Measurements from ENCODE around the gene TMEM203.

Gene TMEM203

DNA sequence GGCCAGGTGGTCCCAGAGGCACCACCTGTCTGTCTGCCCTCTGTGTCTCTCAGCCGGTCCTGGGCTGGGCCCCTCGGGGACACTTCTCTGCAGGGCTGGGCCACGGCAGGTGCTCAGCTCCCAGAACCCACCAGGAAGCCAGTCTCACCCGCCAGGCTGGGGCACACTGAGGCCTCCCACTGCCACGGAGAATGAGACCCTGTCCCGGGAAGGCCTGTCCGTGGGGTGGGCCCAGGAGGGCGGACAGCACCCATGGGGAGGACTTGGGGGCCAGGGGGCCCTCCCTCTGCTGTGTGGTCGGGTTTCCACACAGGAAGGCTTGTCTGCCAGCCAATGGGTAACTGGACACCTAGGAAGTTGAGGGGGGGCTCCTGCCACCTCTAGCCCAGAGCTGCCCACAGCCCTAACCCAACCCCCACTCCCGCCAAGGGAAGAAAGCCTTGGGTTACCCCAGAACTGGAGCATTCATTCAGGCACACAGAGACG, 31.5 kb upstream of the TMEM203 start:
- Histone ChIP-seq H4K8ac (ENCODE audit: low read depth, low read length) (no peak overlapping the region), H2BK5ac (ENCODE audit: low read depth, low read length, poor library complexity) (no peak overlapping the region), H3K14ac (ENCODE audit: low read length) (peak overlapping the region; percentile 10), H3K18ac (ENCODE audit: low read length) (peak overlapping the region; percentile 30), H3K4me2 (ENCODE audit: low read length) (peak overlapping the region; percentile 42), H3K79me1 (ENCODE audit: low read length) (peaks cover 8% of the 10 kb centered on the region), H3K9me3 (ENCODE audit: insufficient read depth, low read depth, low read length) (no peaks in the 10 kb centered on the region), H2AFZ (ENCODE audit: insufficient read depth, low read length, poor library complexity) (no peak overlapping the region), H2BK120ac (ENCODE audit: insufficient read depth, low read length, poor library complexity) (no peak overlapping the region), H2AK5ac (ENCODE audit: low read length) (peak overlapping the region; percentile 66), H3K9ac (ENCODE audit: low read length) (no peak overlapping the region), H3K23ac (ENCODE audit: low read length) (no peak overlapping the region), H4K12ac (ENCODE audit: low read depth, low read length) (no peak overlapping the region), H3K4me3 (ENCODE audit: low read depth, low read length) (no peak overlapping the region), H3K27me3 (ENCODE audit: insufficient read depth, low read length) (no peaks in the 10 kb centered on the region), H3K36me3 (ENCODE audit: control insufficient read depth in 1 of 2, insufficient read depth in 2 of 2, low read length in 2 of 2) (peaks cover under 1 to 3% of the 10 kb centered on the region in 2 experiments), H4K91ac (ENCODE audit: low read depth, low read length) (no peak overlapping the region), H3K4ac (ENCODE audit: low read depth, low read length) (peak overlapping the region; percentile 17), H2BK12ac (ENCODE audit: low read length) (no peak overlapping the region), H3K79me2 (ENCODE audit: control insufficient read depth, insufficient read depth, low read length, poor library complexity) (peaks cover 12% of the 10 kb centered on the region), H3K4me1 (ENCODE audit: control insufficient read depth in 1 of 2, insufficient read depth in 2 of 2, low read length in 2 of 2) (peaks cover 5% of the 10 kb centered on the region in 2 experiments), H3K27ac (ENCODE audit: low read depth, low read length) (no peak overlapping the region)
- no CpG with 5 or more reads among the region's 11 CpGs for WGBS (ENCODE audit: extremely low coverage, insufficient coverage, insufficient read length)
- DNase-seq, result no peak

GRCh38 chr9:137236238-137236935, 30.9 kb upstream of the TMEM203 start:
- peak overlapping the region; percentile 10 for H3K14ac ChIP-seq (ENCODE audit: low read length)
- H2AK5ac ChIP-seq (ENCODE audit: low read length), result peak overlapping the region; percentile 66
- H3K23ac ChIP-seq (ENCODE audit: low read length), result no peak overlapping the region
- peak overlapping the region; percentile 22 for H4K8ac ChIP-seq (ENCODE audit: low read depth, low read length)
- no peaks in the 10 kb centered on the region for H3K9me3 ChIP-seq (ENCODE audit: insufficient read depth, low read depth, low read length)
- no peaks in the 10 kb centered on the region for H3K27me3 ChIP-seq (ENCODE audit: insufficient read depth, low read length)
- no peak overlapping the region for H3K27ac ChIP-seq (ENCODE audit: low read depth, low read length)
- H2BK5ac ChIP-seq (ENCODE audit: low read depth, low read length, poor library complexity), result no peak overlapping the region
- peak overlapping the region; percentile 30 for H3K18ac ChIP-seq (ENCODE audit: low read length)
- H3K4ac ChIP-seq (ENCODE audit: low read depth, low read length), result peak overlapping the region; percentile 17
- H2BK12ac ChIP-seq (ENCODE audit: low read length), result no peak overlapping the region
- no peak overlapping the region for H4K91ac ChIP-seq (ENCODE audit: low read depth, low read length)
- no peak overlapping the region for H4K12ac ChIP-seq (ENCODE audit: low read depth, low read length)
- H3K36me3 ChIP-seq (ENCODE audit: control insufficient read depth in 1 of 2, insufficient read depth in 2 of 2, low read length in 2 of 2), result no peaks in the 10 kb centered on the region
- WGBS (ENCODE audit: extremely low coverage, insufficient coverage, insufficient read length), result no CpG with 5 or more reads among the region's 31 CpGs
- peaks cover 7% of the 10 kb centered on the region for H3K79me2 ChIP-seq (ENCODE audit: control insufficient read depth, insufficient read depth, low read length, poor library complexity)
- peaks cover 5% of the 10 kb centered on the region in 2 experiments for H3K4me1 ChIP-seq (ENCODE audit: control insufficient read depth in 1 of 2, insufficient read depth in 2 of 2, low read length in 2 of 2)
- no peak overlapping the region for H3K4me3 ChIP-seq (ENCODE audit: low read depth, low read length)
- no peak overlapping the region for H2BK120ac ChIP-seq (ENCODE audit: insufficient read depth, low read length, poor library complexity)
- peak overlapping the region; percentile 42 for H3K4me2 ChIP-seq (ENCODE audit: low read length)
- H3K9ac ChIP-seq (ENCODE audit: low read length), result no peak overlapping the region
- peaks cover 8% of the 10 kb centered on the region for H3K79me1 ChIP-seq (ENCODE audit: low read length)
- H2AFZ ChIP-seq (ENCODE audit: insufficient read depth, low read length, poor library complexity), result no peak overlapping the region
- DNase-seq, result peak; percentile 75 to 84

DNA sequence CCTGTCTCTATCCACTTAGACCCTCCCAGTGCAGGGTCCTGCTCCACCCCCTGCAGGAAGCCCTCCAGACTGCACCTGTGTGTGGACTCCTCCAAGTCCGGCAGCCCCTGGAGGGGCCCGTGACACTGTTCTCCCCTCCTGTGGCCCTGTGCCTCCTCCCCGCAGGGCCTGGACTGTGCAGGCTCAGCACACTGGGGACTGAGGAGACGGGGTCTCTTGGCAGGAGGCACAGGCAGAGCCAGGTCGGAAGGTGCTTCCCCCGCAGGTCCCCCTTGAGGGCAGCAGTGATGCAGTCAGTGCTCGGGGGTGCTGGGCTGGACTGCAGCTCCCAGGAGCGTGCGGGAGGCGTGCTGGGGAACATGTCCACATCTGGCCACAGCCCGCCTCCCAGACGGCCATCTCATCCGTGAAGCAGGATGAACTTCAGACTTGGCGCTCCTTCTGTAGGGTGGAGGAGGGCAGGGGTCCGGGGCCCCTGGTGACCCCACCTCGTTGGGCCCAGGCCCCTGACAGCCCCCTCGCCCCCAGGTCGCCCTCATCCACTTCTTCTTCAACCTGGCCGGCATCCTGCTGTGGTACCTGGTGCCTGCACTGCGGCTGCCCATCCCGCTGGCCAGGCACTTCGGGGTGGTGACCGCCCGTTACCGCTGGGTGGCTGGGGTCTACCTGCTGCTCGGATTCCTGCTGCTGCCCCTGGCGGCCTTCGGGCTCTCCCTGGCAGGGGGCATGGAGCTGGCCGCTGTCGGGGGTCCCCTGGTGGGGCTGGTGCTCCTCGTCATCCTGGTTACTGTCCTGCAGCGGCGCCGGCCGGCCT, 30.2 kb upstream of the TMEM203 start:
- no peak overlapping the region for H3K4me3 ChIP-seq (ENCODE audit: low read depth, low read length)
- no peak overlapping the region for H2BK5ac ChIP-seq (ENCODE audit: low read depth, low read length, poor library complexity)
- no peak overlapping the region for H2BK12ac ChIP-seq (ENCODE audit: low read length)
- no peak overlapping the region for H3K23ac ChIP-seq (ENCODE audit: low read length)
- no peak overlapping the region for H3K14ac ChIP-seq (ENCODE audit: low read length)
- H2AFZ ChIP-seq (ENCODE audit: insufficient read depth, low read length, poor library complexity), result no peak overlapping the region
- H3K4ac ChIP-seq (ENCODE audit: low read depth, low read length), result no peak overlapping the region
- no peak overlapping the region for H2AK5ac ChIP-seq (ENCODE audit: low read length)
- H3K4me2 ChIP-seq (ENCODE audit: low read length), result no peak overlapping the region
- no peaks in the 10 kb centered on the region for H3K36me3 ChIP-seq (ENCODE audit: control insufficient read depth in 1 of 2, insufficient read depth in 2 of 2, low read length in 2 of 2)
- H3K79me2 ChIP-seq (ENCODE audit: control insufficient read depth, insufficient read depth, low read length, poor library complexity), result peaks cover 5% of the 10 kb centered on the region
- no peak overlapping the region for H4K91ac ChIP-seq (ENCODE audit: low read depth, low read length)
- no peaks in the 10 kb centered on the region for H3K27me3 ChIP-seq (ENCODE audit: insufficient read depth, low read length)
- no peak overlapping the region for H3K9ac ChIP-seq (ENCODE audit: low read length)
- no CpG with 5 or more reads among the region's 35 CpGs for WGBS (ENCODE audit: extremely low coverage, insufficient coverage, insufficient read length)
- H3K9me3 ChIP-seq (ENCODE audit: insufficient read depth, low read depth, low read length), result no peaks in the 10 kb centered on the region
- H2BK120ac ChIP-seq (ENCODE audit: insufficient read depth, low read length, poor library complexity), result no peak overlapping the region
- H3K18ac ChIP-seq (ENCODE audit: low read length), result no peak overlapping the region
- H3K27ac ChIP-seq (ENCODE audit: low read depth, low read length), result no peak overlapping the region
- H4K8ac ChIP-seq (ENCODE audit: low read depth, low read length), result no peak overlapping the region
- no peak for DNase-seq
- H3K79me1 ChIP-seq (ENCODE audit: low read length), result peaks cover 6% of the 10 kb centered on the region
- H3K4me1 ChIP-seq (ENCODE audit: control insufficient read depth in 1 of 2, insufficient read depth in 2 of 2, low read length in 2 of 2), result peaks cover 5% of the 10 kb centered on the region in 2 experiments
- no peak overlapping the region for H4K12ac ChIP-seq (ENCODE audit: low read depth, low read length)

GRCh38 chr9:137234758-137235423, 29.4 kb upstream of the TMEM203 start:
- Histone ChIP-seq H3K4me1 (ENCODE audit: control insufficient read depth in 1 of 2, insufficient read depth in 2 of 2, low read length in 2 of 2) (peaks cover 5% of the 10 kb centered on the region in 2 experiments), H3K79me1 (ENCODE audit: low read length) (no peaks in the 10 kb centered on the region), H3K27me3 (ENCODE audit: insufficient read depth, low read length) (no peaks in the 10 kb centered on the region), H3K9me3 (ENCODE audit: insufficient read depth, low read depth, low read length) (no peaks in the 10 kb centered on the region), H3K4me2 (ENCODE audit: low read length) (no peak overlapping the region), H3K36me3 (ENCODE audit: control insufficient read depth in 1 of 2, insufficient read depth in 2 of 2, low read length in 2 of 2) (no peaks in the 10 kb centered on the region), H2BK5ac (ENCODE audit: low read depth, low read length, poor library complexity) (no peak overlapping the region), H3K4ac (ENCODE audit: low read depth, low read length) (no peak overlapping the region), H2AFZ (ENCODE audit: insufficient read depth, low read length, poor library complexity) (no peak overlapping the region), H2AK5ac (ENCODE audit: low read length) (no peak overlapping the region), H2BK12ac (ENCODE audit: low read length) (no peak overlapping the region), H3K14ac (ENCODE audit: low read length) (no peak overlapping the region), H3K23ac (ENCODE audit: low read length) (no peak overlapping the region), H2BK120ac (ENCODE audit: insufficient read depth, low read length, poor library complexity) (no peak overlapping the region), H3K4me3 (ENCODE audit: low read depth, low read length) (no peak overlapping the region), H3K9ac (ENCODE audit: low read length) (no peak overlapping the region), H3K27ac (ENCODE audit: low read depth, low read length) (no peak overlapping the region), H4K12ac (ENCODE audit: low read depth, low read length) (no peak overlapping the region), H3K18ac (ENCODE audit: low read length) (no peak overlapping the region), H4K91ac (ENCODE audit: low read depth, low read length) (no peak overlapping the region), H3K79me2 (ENCODE audit: control insufficient read depth, insufficient read depth, low read length, poor library complexity) (no peaks in the 10 kb centered on the region), H4K8ac (ENCODE audit: low read depth, low read length) (no peak overlapping the region)
- DNase-seq, result no peak
- no CpG with 5 or more reads among the region's 18 CpGs for WGBS (ENCODE audit: extremely low coverage, insufficient coverage, insufficient read length)

All from trophoblast cell (in vitro differentiated cells and primary cell).